ENCODE results near the gene MYOM3. TPM values are rescaled to one million over a fixed set of nuclear protein-coding genes. Genes with fewer than 3 reads are reported as not detected.
A peak's percentile ranks its signal among the peaks of the same experiment; 100 is the strongest.

MYOM3 gene
- polyA plus RNA-seq, 1 donor (not counting 4 experiments of a cell fraction or from before 2014, with no cell fraction given) = 0.49 TPM

GRCh38 chr1:24151175-24151533 lies 39.2 kb upstream of the MYOM3 start:
- H2AFZ ChIP-seq (ENCODE audit: control insufficient read depth, low read length) = no peak overlapping the region
- H4K20me1 ChIP-seq (ENCODE audit: control insufficient read depth, extremely low read depth, insufficient read depth, low read length) = no peaks in the 10 kb centered on the region
- TF ChIP-seq EZH2 (IDR thresholded peaks at IDR 0.05; ENCODE audit: low read length) (no peak), CTCF (optimal IDR thresholded peaks at IDR 0.05 in 1 of 3, IDR thresholded peaks at IDR 0.05 in 1 of 3, conservative IDR thresholded peaks at IDR 0.05 in 1 of 3; ENCODE audit: extremely low read depth in 1 of 3, insufficient read depth in 2 of 3, low read length in 3 of 3) (no peak)
- no peaks in the 10 kb centered on the region for H3K27me3 ChIP-seq (ENCODE audit: control insufficient read depth, extremely low read depth, insufficient read depth, low read length)
- DNase-seq (ENCODE audit: low read depth, low spot score) (no peak), FAIRE-seq (no peak)
- no peaks in the 10 kb centered on the region for H3K36me3 ChIP-seq (ENCODE audit: control insufficient read depth in 2 of 2, extremely low read depth in 1 of 2, insufficient read depth in 2 of 2, low read length in 2 of 2)
- H3K9me3 ChIP-seq (ENCODE audit: control insufficient read depth, low read depth, low read length) = no peaks in the 10 kb centered on the region
- peak overlapping the region; percentile 51 for H3K9ac ChIP-seq (ENCODE audit: control insufficient read depth, extremely low read depth, insufficient read depth, low read length)
- H3K9me1 ChIP-seq (ENCODE audit: control insufficient read depth, extremely low read depth, insufficient read depth, low read length) = no peaks in the 10 kb centered on the region
- H3K4me1 ChIP-seq (ENCODE audit: control insufficient read depth, extremely low read depth, insufficient read depth, low read length) = peaks cover 21% of the 10 kb centered on the region
- H3K79me2 ChIP-seq (ENCODE audit: control insufficient read depth, insufficient read depth, low read length) = no peaks in the 10 kb centered on the region
- H3K27ac ChIP-seq (ENCODE audit: control insufficient read depth, insufficient read depth, low read length) = peak overlapping the region; percentile 88
- dilution Hi-C loops (cut with MboI; ENCODE audit: extremely low pct_ligation_motif_present, low sequenced_read_pairs) = no loop called here
- peak overlapping the region; percentile 88 for H3K4me2 ChIP-seq (ENCODE audit: control insufficient read depth, extremely low read depth, insufficient read depth, low read depth, low read length)
- peak overlapping the region in 1 of 3 experiments; percentile 72 for H3K4me3 ChIP-seq (ENCODE audit: control insufficient read depth in 2 of 3, extremely low read depth in 1 of 3, insufficient read depth in 2 of 3, low read depth in 1 of 3, low read length in 3 of 3)

DNA sequence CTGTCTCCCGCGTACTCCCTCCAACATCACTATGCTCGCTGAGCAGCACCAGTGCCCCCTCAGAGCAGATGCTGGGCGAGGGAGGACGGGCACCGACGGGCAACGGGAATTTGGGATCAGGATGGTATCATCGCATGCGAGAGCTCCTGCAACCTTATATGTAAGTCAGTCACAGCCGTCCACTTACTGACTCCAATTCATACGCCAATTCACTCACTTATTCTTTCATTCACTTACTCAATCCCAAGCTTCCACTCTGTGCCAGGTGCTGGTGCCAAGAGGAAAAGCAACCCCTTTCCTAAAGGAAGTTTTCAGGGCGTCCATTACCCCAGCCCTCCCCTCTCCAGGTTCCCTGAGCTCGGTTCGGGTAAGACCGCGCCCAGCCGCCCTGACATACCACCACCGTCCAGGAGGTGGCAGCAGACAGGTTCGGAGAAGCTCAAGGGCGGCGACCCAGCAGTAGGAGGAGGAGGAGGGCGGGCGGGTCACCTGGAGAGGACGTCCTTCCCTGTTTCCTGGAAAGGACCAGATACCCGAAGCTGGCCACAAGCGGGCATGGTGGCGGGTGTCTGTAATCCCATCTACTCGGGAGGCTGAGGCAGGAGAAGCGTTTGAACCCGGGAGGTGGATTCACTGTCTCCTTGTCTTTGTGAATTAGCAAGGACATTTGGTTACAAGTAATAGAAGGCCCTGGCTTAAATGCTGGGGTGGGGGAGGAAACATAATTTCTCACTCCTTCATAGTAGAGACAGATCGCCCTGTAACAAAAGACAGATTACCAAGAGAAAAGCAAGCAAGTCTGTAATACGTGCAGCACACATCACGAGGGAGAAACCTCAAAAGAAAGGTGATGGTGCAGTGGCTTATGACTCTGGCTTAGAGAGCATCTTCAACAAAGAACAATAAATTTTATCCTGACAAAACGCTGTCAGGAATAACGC lies 38.6 kb upstream of the MYOM3 start:
- peak overlapping the region; percentile 87 for H3K9ac ChIP-seq (ENCODE audit: control insufficient read depth, extremely low read depth, insufficient read depth, low read length)
- FAIRE-seq = no peak

More for the DNA sequence above, 38.6 kb upstream of the MYOM3 start:
- H3K4me2 ChIP-seq (ENCODE audit: control insufficient read depth, extremely low read depth, insufficient read depth, low read depth, low read length) = peak overlapping the region; percentile 88
- no peaks in the 10 kb centered on the region for H3K27me3 ChIP-seq (ENCODE audit: control insufficient read depth, extremely low read depth, insufficient read depth, low read length)
- no peaks in the 10 kb centered on the region for H3K79me2 ChIP-seq (ENCODE audit: control insufficient read depth, insufficient read depth, low read length)
- H3K4me1 ChIP-seq (ENCODE audit: control insufficient read depth, extremely low read depth, insufficient read depth, low read length) = peaks cover 21% of the 10 kb centered on the region
- peak; percentile 70 to 93 (median 91) for TF ChIP-seq CTCF (optimal IDR thresholded peaks at IDR 0.05 in 1 of 3, IDR thresholded peaks at IDR 0.05 in 1 of 3, conservative IDR thresholded peaks at IDR 0.05 in 1 of 3; ENCODE audit: extremely low read depth in 1 of 3, insufficient read depth in 2 of 3, low read length in 3 of 3)
- TF ChIP-seq EZH2 (IDR thresholded peaks at IDR 0.05; ENCODE audit: low read length) = no peak
- peak; percentile 70 for DNase-seq (ENCODE audit: low read depth, low spot score)
- H2AFZ ChIP-seq (ENCODE audit: control insufficient read depth, low read length) = peak overlapping the region; percentile 85
- H3K4me3 ChIP-seq (ENCODE audit: control insufficient read depth in 2 of 3, extremely low read depth in 1 of 3, insufficient read depth in 2 of 3, low read depth in 1 of 3, low read length in 3 of 3) = peak overlapping the region; percentile 32 to 72 (median 34)
- dilution Hi-C loops (cut with MboI; ENCODE audit: extremely low pct_ligation_motif_present, low sequenced_read_pairs) = no loop called here
- H4K20me1 ChIP-seq (ENCODE audit: control insufficient read depth, extremely low read depth, insufficient read depth, low read length) = no peaks in the 10 kb centered on the region
- no peaks in the 10 kb centered on the region for H3K36me3 ChIP-seq (ENCODE audit: control insufficient read depth in 2 of 2, extremely low read depth in 1 of 2, insufficient read depth in 2 of 2, low read length in 2 of 2)
- H3K27ac ChIP-seq (ENCODE audit: control insufficient read depth, insufficient read depth, low read length) = peak overlapping the region; percentile 88
- no peaks in the 10 kb centered on the region for H3K9me1 ChIP-seq (ENCODE audit: control insufficient read depth, extremely low read depth, insufficient read depth, low read length)
- H3K9me3 ChIP-seq (ENCODE audit: control insufficient read depth, low read depth, low read length) = no peaks in the 10 kb centered on the region
